Measurements from ENCODE around the gene TBCK.

DNA sequence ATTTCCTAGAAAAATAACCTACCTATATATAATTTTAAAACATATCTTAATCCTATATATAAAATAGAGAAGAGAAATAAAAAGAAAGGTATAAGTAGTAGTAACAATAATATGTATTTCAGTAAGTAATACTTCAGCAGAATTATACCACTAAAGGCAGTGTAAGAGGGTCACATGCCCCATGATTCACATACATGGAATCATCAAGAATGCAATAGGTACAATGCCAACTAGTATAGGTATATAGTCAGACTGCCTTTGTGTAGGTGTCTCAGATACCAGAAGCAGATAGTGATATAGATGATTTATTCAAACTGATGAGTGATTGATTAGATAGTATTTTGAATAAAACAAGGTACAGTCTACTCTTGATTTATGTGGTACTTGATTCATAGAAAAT, 9.8 kb upstream of the TBCK start:
- TF ChIP-seq, protein P1, sequence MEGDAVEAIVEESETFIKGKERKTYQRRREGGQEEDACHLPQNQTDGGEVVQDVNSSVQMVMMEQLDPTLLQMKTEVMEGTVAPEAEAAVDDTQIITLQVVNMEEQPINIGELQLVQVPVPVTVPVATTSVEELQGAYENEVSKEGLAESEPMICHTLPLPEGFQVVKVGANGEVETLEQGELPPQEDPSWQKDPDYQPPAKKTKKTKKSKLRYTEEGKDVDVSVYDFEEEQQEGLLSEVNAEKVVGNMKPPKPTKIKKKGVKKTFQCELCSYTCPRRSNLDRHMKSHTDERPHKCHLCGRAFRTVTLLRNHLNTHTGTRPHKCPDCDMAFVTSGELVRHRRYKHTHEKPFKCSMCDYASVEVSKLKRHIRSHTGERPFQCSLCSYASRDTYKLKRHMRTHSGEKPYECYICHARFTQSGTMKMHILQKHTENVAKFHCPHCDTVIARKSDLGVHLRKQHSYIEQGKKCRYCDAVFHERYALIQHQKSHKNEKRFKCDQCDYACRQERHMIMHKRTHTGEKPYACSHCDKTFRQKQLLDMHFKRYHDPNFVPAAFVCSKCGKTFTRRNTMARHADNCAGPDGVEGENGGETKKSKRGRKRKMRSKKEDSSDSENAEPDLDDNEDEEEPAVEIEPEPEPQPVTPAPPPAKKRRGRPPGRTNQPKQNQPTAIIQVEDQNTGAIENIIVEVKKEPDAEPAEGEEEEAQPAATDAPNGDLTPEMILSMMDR (IDR thresholded peaks at IDR 0.05 in 8 of 11, conservative IDR thresholded peaks at IDR 0.05 in 3 of 11) = no peak
- no peak for TF ChIP-seq POLR2A (IDR thresholded peaks at IDR 0.05)

Measured in spleen (tissue), 7 donors.